Adrenal gland (tissue), 12 donors: Measurements from ENCODE around the gene MIER2. TPM values are rescaled to one million over a fixed set of nuclear protein-coding genes. Genes with fewer than 3 reads are reported as not detected.

ENCODE experiments used
- DNase-seq, 7 donors: peaks; one replicate each; pipeline ENCODE4 v3.0.0-alpha.2; 2019 to 2020
- H3K27ac ChIP-seq, 5 donors: fragments of 200-600 bp; sonication (generic) in 4 of 5; 1 replicate in 3 of 5; 2 replicates in 2 of 5; pipeline versions ENCODE4 v1.5.1 to v1.8.0; 2016 to 2020; ENCODE audit warnings: mild to moderate bottlenecking in 1 of 5
- H3K27me3 ChIP-seq: fragments of 200-600 bp; 2 replicates; pipeline ENCODE4 v1.8.0; 2021
- H3K36me3 ChIP-seq, 2 donors: fragments of 200-600 bp; replicated peaks in 1 of 2; 1 replicate in 1 of 2; 2 replicates in 1 of 2; pipeline versions ENCODE4 v1.5.1 to v1.8.0; 2018 to 2022
- H3K4me1 ChIP-seq, 2 donors: fragments of 200-600 bp; replicated peaks in 1 of 2; 1 replicate in 1 of 2; 2 replicates in 1 of 2; pipeline versions ENCODE4 v1.5.1 to v1.8.0; 2018 to 2021
- H3K4me3 ChIP-seq, 4 donors: fragments of 200-600 bp; sonication (generic) in 3 of 4; one replicate each; pipeline ENCODE4 v1.5.1; 2016 to 2018
- H3K9me3 ChIP-seq, 3 donors: fragments of 200-600 bp; sonication (generic) in 1 of 3; replicated peaks in 1 of 3; 1 replicate in 2 of 3; 2 replicates in 1 of 3; pipeline versions ENCODE4 v1.5.1 to v1.8.0; 2016 to 2021
- POLR2A ChIP-seq, 2 donors: fragments of 450-650 bp; IDR thresholded peaks; one replicate each; pipeline ENCODE4 v1.6.1; 2017; ENCODE audit warnings: antibody characterized with exemption in 2 of 2, mild to moderate bottlenecking in 2 of 2, moderate library complexity in 1 of 2
- WGBS, 4 donors: extraction: QIAGEN DNeasy Blood & Tissue Kit in 2 of 4; methylation state at CpG; one replicate each; pipeline versions ENCODE4 v1.1.5 to v1.1.7; 2013 to 2017; 5-methylcytosine and 5-hydroxymethylcytosine counted together
- intact Hi-C, 2 donors: fragments of 100-400 bp; cut with DNase I; formaldehyde crosslinking; loops; one replicate each; pipeline versions ENCODE4 v1.14.1 to v1.15.0; 2022 to 2023
- polyA plus RNA-seq, 3 donors: library from polyadenylated mRNA; stranded (reverse); fragments of 200-250 nt in 2 of 3; fragments of 350-450 nt in 1 of 3; fragmentation: Illumina TruSeq in 1 of 3; extraction: RNeasy Lipid Tissue Mini Kit (QIAGEN cat#74804) in 1 of 3; gene quantifications; one replicate each; pipeline ENCODE4 v1.2.3, GENCODE V29; 2013 to 2014
- total RNA-seq, 9 donors: library from RNA; depleted of rRNA in 4 of 9; stranded (reverse); fragments of >200 nt in 4 of 9; fragments of 120-200 nt in 1 of 9; fragmentation: NEBNext Ultra II Directional in 1 of 9; extraction: Animal tissue kit (Norgen Biotek cat#: 25700) in 1 of 9; gene quantifications; one replicate each; pipeline versions ENCODE4 v1.1.0 to v1.2.4, GENCODE V29; 2013 to 2023
- TF ChIP-seq, protein P1 (sequence below), 6 experiments: fragments of 450-650 bp in 4 of 6; fragments of 200-600 bp in 2 of 6; sonication (generic) in 1 of 6; IDR thresholded peaks; 1 replicate in 5 of 6; 2 replicates in 1 of 6; pipeline versions ENCODE4 v1.5.1 to v1.8.0; 2016 to 2021; ENCODE audit warnings: antibody characterized with exemption in 6 of 6, mild to moderate bottlenecking in 2 of 6, moderate library complexity in 1 of 6
- donor health status: healthy with polysubstance abuse.
- donor health status: Bipolar disorder and iron deficiency.
- donor health status: DM: yes; HTN: yes; CAD: no.
- donor health status: DM: no; HTN: no; CAD: no.
- donor health status: DM: no; HTN: no; CAD: no.
- donor health status: DM: yes; HTN: yes; CAD: no.

The MIER2 gene
- total and polyA plus RNA-seq, 12 donors: 10.8 to 33.9 (median 18.2) TPM

DNA sequence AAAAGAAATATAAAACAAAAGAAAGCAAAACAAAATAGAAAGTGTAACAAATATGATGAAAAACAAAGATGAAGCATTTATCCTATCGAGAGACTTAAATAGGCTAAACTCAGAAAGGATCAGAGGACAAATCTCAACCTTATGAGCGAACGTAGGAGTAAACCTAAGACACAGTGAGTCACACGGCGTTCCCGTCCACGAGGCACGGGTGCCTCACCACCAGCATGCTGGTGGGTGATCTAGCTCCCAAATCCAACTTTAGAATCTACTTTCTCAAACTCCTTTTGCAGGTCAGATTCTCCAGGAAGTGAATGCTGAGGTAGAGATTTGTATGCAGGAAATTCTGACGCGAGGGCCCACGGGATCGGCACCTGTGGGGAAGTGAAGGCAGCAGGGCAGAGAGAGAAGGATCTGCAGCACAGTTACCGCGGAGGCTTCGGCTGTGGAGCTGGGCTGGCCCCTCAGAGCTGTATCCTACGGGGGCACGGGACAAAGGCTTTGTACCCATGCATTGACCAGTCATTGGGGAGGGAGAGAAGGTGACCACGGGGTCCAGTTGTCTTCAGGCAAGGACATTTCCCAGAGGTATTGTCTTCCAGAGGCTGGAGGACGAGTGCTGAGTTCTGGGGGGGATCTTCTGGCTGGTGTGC is 7.5 kb upstream of the MIER2 start:
- no peak for TF ChIP-seq POLR2A (IDR thresholded peaks at IDR 0.05)
- TF ChIP-seq, protein P1, sequence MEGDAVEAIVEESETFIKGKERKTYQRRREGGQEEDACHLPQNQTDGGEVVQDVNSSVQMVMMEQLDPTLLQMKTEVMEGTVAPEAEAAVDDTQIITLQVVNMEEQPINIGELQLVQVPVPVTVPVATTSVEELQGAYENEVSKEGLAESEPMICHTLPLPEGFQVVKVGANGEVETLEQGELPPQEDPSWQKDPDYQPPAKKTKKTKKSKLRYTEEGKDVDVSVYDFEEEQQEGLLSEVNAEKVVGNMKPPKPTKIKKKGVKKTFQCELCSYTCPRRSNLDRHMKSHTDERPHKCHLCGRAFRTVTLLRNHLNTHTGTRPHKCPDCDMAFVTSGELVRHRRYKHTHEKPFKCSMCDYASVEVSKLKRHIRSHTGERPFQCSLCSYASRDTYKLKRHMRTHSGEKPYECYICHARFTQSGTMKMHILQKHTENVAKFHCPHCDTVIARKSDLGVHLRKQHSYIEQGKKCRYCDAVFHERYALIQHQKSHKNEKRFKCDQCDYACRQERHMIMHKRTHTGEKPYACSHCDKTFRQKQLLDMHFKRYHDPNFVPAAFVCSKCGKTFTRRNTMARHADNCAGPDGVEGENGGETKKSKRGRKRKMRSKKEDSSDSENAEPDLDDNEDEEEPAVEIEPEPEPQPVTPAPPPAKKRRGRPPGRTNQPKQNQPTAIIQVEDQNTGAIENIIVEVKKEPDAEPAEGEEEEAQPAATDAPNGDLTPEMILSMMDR (IDR thresholded peaks at IDR 0.05): no peak
- Histone ChIP-seq H3K27ac (no peak overlapping the region), H3K4me3 (no peak overlapping the region), H3K27me3 (no peaks in the 10 kb centered on the region), H3K9me3 (peaks cover 0 to 4% (median 0%) of the 10 kb centered on the region in 3 donors), H3K36me3 (no peaks in the 10 kb centered on the region), H3K4me1 (peaks cover 0 to 5% of the 10 kb centered on the region in 2 donors)
- 67 to 74% (median 70%) methylated on average over 17 to 19 of the region's 19 CpGs for whole genome bisulfite sequencing, 4 donors
- DNase-seq: no peak
- intact Hi-C loops: no loop called here

DNA sequence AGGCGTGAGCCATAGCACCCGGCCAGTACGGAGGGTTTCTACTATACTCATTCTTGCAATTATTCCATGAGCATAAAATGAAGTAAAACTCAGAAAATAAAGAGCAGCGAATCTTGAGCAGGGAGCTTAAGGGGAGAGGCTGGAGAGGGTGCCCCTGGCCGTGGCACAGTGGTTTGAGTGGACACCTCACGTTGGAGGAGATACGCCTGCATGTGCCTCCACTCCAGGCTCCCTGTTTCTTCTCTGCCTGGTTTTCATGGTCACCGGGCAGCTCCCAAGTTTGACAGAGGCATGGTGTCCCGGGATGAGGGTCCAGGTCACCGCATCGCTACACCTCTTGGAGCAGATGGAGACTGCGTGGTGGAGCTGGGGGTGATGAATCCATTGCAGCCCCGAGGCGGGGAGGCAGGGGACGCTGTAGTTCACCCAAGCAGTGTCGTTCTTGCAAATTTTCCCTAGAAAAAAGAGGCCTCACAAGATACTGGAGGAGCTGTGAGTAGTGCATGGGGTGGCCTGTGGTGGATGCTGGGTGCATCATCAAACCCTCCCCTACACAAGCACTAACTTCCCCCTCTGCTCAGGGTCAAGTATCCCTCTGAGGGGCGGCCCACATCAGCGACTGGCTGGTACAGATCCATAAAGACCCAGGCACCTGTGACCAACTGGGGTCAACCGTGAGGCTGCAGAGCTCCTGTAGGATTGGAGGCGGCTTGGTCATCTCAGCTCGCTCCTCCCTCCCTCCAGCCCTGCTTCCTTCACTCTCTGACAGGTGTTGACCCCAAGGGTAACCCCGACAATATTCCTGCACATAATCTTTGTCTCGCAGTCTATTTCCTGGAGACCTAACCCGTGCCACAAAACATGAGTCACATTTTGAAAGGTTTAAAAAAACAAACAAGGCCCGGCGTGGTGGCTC is 3.6 kb upstream of the MIER2 start:
- intact Hi-C loops: loop anchor here in 1 of 2 donors (10.0 kb wide), 1 partner anchor 147 kb away; the partner anchor contains the start of gene MADCAM1
- WGBS, 4 donors: 61 to 75% (median 67%) methylated on average over 23 to 26 of the region's 26 CpGs
- H3K4me1 ChIP-seq: peaks cover 7% of the 10 kb centered on the region in 2 donors
- DNase-seq: no peak
- no peaks in the 10 kb centered on the region for H3K36me3 ChIP-seq
- no peak for TF ChIP-seq POLR2A (IDR thresholded peaks at IDR 0.05)
- TF ChIP-seq, protein P1 (IDR thresholded peaks at IDR 0.05): no peak
- H3K27me3 ChIP-seq: no peaks in the 10 kb centered on the region
- no peaks in the 10 kb centered on the region for H3K9me3 ChIP-seq
- no peak overlapping the region for H3K4me3 ChIP-seq
- H3K27ac ChIP-seq: no peak overlapping the region

DNA sequence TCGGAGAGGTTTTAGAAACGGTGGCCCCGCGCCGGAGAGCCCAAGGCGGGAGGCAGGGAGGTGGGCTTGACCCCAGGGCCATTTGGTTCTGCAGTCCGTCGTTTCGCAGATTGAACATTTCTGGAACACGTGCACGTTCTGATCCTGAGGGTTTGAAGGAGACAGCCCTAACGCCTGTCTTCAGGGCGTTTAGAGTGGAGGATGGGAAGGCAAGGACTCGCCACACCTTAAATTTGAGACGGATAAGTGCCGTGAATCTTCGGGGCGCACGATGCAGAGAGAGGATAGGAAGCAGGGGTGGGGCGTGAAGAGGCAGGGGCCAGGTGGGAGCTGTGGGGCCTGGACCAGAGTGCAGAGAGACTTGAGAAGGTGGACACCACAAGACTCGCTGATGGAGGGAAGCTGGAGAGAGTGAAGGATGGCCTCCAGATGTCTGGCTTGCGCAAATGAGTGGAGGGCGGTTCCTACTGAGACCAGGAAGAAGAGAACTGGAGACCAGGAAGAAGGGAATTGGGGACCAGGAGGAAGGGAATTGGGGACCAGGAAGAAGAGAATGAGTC is 804 bp upstream of the MIER2 start:
- intact Hi-C loops: loop anchor here in 1 of 2 donors (10.0 kb wide), 1 partner anchor 149 kb away; the partner anchor contains the start of gene MADCAM1
- DNase-seq: no peak
- Histone ChIP-seq H3K27me3 (no peaks in the 10 kb centered on the region), H3K4me3 (no peak overlapping the region), H3K4me1 (peaks cover 11 to 27% of the 10 kb centered on the region in 2 donors), H3K9me3 (no peaks in the 10 kb centered on the region), H3K27ac (no peak overlapping the region), H3K36me3 (no peaks in the 10 kb centered on the region)
- WGBS, 4 donors: 63 to 79% (median 64%) methylated on average over 21 to 23 of the region's 23 CpGs
- TF ChIP-seq POLR2A (IDR thresholded peaks at IDR 0.05): no peak
- TF ChIP-seq, protein P1 (IDR thresholded peaks at IDR 0.05): no peak
